ENCODE data around the gene STEAP3.

DNA sequence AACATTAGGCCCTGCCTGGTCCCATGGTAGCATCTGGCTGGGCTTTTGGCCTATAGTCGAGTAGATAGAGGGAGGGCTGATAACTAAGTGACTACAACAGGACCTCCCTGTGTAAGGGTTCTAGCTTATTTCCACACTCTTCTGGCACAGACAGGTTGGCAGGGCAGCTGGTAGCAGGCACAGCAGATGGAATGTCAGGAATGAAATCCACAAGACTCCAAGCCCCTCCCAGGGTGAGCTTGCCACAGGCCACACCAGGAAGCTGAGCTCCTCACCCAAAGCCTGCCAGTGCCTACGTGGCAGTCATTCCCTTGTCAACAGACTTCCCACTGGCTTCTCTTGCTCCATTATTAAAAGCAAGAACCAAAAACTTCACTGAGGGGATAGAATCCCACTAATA, 44.4 kb upstream of the STEAP3 start:
- TF ChIP-seq, protein P1, sequence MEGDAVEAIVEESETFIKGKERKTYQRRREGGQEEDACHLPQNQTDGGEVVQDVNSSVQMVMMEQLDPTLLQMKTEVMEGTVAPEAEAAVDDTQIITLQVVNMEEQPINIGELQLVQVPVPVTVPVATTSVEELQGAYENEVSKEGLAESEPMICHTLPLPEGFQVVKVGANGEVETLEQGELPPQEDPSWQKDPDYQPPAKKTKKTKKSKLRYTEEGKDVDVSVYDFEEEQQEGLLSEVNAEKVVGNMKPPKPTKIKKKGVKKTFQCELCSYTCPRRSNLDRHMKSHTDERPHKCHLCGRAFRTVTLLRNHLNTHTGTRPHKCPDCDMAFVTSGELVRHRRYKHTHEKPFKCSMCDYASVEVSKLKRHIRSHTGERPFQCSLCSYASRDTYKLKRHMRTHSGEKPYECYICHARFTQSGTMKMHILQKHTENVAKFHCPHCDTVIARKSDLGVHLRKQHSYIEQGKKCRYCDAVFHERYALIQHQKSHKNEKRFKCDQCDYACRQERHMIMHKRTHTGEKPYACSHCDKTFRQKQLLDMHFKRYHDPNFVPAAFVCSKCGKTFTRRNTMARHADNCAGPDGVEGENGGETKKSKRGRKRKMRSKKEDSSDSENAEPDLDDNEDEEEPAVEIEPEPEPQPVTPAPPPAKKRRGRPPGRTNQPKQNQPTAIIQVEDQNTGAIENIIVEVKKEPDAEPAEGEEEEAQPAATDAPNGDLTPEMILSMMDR (IDR thresholded peaks at IDR 0.05), result no peak
- TF ChIP-seq ZFX (IDR thresholded peaks at IDR 0.05; ENCODE audit: borderline replicate concordance), result no peak

Data from 22Rv1 (cell line).